ENCODE data around the gene PTPRN2. TPM values are rescaled to one million over a fixed set of nuclear protein-coding genes. Genes with fewer than 3 reads are reported as not detected.
A peak's percentile ranks its signal among the peaks of the same experiment; 100 is the strongest.
"Not testable (repeated sequence)": the region's sequence is repeated elsewhere in the genome, so short reads cannot be mapped to it uniquely, and the experiment has no call there.

PTPRN2 gene
- total and polyA plus RNA-seq, 2 donors from 2014 or later, result 4.8 to 6.2 TPM

GRCh38 chr7:157493017-157493416 lies 1094.6 kb downstream of the PTPRN2 start:
- FAIRE-seq (no peak), DNase-seq (peak in 4 of 5 donors; percentile 30 to 56 (median 46))
- no peak overlapping the region for H3K27ac ChIP-seq (ENCODE audit: low read depth in 2 of 2, low read length in 2 of 2)
- H3K36me3 ChIP-seq (ENCODE audit: control insufficient read depth in 2 of 3, insufficient read depth in 3 of 3, low read length in 3 of 3), result no peaks in the 10 kb centered on the region
- no peak overlapping the region for H3K4me3 ChIP-seq (ENCODE audit: low read length in 3 of 3)
- no peaks in the 10 kb centered on the region for H3K4me1 ChIP-seq (ENCODE audit: control insufficient read depth in 2 of 3, insufficient read depth in 2 of 3, low read depth in 1 of 3, low read length in 3 of 3)
- peaks cover 0 to 7% (median 0%) of the 10 kb centered on the region in 3 donors for H3K9me3 ChIP-seq (ENCODE audit: control insufficient read depth in 2 of 3, insufficient read depth in 1 of 3, low read length in 3 of 3)
- no peaks in the 10 kb centered on the region for H3K27me3 ChIP-seq (ENCODE audit: control insufficient read depth, insufficient read depth, low read length)
- H3K9ac ChIP-seq (ENCODE audit: low read length in 3 of 3), result no peak overlapping the region
- intact Hi-C loops (cut with DNase I), result no loop called here
- no peak for TF ChIP-seq CTCF (IDR thresholded peaks at IDR 0.05; ENCODE audit: borderline replicate concordance, extremely low read depth, insufficient read depth)

- intact Hi-C loops (cut with DNase I), result no loop called here
- FAIRE-seq (no peak), DNase-seq (no peak)
- H3K4me1 ChIP-seq (ENCODE audit: control insufficient read depth in 2 of 3, insufficient read depth in 2 of 3, low read depth in 1 of 3, low read length in 3 of 3), result no peaks in the 10 kb centered on the region
- TF ChIP-seq CTCF (IDR thresholded peaks at IDR 0.05; ENCODE audit: borderline replicate concordance, extremely low read depth, insufficient read depth), result no peak
- no peaks in the 10 kb centered on the region for H3K27me3 ChIP-seq (ENCODE audit: control insufficient read depth, insufficient read depth, low read length)
- peaks cover 0 to 7% (median 0%) of the 10 kb centered on the region in 3 donors for H3K9me3 ChIP-seq (ENCODE audit: control insufficient read depth in 2 of 3, insufficient read depth in 1 of 3, low read length in 3 of 3)
- no peak overlapping the region for H3K27ac ChIP-seq (ENCODE audit: low read depth in 2 of 2, low read length in 2 of 2)
- H3K36me3 ChIP-seq (ENCODE audit: control insufficient read depth in 2 of 3, insufficient read depth in 3 of 3, low read length in 3 of 3), result no peaks in the 10 kb centered on the region
- H3K4me3 ChIP-seq (ENCODE audit: low read length in 3 of 3), result no peak overlapping the region
- no peak overlapping the region for H3K9ac ChIP-seq (ENCODE audit: low read length in 3 of 3)
Observed at GRCh38 chr7:157490465-157490912, 1097.1 kb downstream of the PTPRN2 start.

- H3K9ac ChIP-seq (ENCODE audit: low read length in 3 of 3); H3K4me1 ChIP-seq (ENCODE audit: control insufficient read depth in 2 of 3, insufficient read depth in 2 of 3, low read depth in 1 of 3, low read length in 3 of 3); H3K36me3 ChIP-seq (ENCODE audit: control insufficient read depth in 2 of 3, insufficient read depth in 3 of 3, low read length in 3 of 3); intact Hi-C loops (cut with DNase I); H3K9me3 ChIP-seq (ENCODE audit: control insufficient read depth in 2 of 3, insufficient read depth in 1 of 3, low read length in 3 of 3); H3K27ac ChIP-seq (ENCODE audit: low read depth in 2 of 2, low read length in 2 of 2); H3K27me3 ChIP-seq (ENCODE audit: control insufficient read depth, insufficient read depth, low read length); DNase-seq; H3K4me3 ChIP-seq (ENCODE audit: low read length in 3 of 3); FAIRE-seq: not testable (repeated sequence)
Observed at GRCh38 chr7:157489870-157490269, 1097.8 kb downstream of the PTPRN2 start.

Small RNA genes within 50 kb of the gene (microRNA-seq; reads per million reads assigned to microRNA genes)
- gene MIR153-2, result not detected
- gene MIR5707, result not detected
- not detected for gene MIR595

Other genes starting within 250 kb of the PTPRN2 start
- gene NCAPG2, start 117.0 kb upstream of the PTPRN2 start, total RNA-seq, result 6.3 TPM
- 1.3 TPM for gene NCAPG2, start 117.0 kb upstream of the PTPRN2 start, polyA plus RNA-seq (ENCODE audit: insufficient read depth, low read depth, low replicate concordance)
- gene ESYT2, start 241.7 kb upstream of the PTPRN2 start, total RNA-seq, result 95.8 TPM
- 19.4 TPM for gene ESYT2, start 241.7 kb upstream of the PTPRN2 start, polyA plus RNA-seq (ENCODE audit: insufficient read depth, low read depth, low replicate concordance)

Measured in kidney (tissue), 14 donors.